Mesendoderm (in vitro differentiated cells): ENCODE measurements around the gene DNAI2.

Source experiments
- DNase-seq: peaks from one replicate; pipeline ENCODE4 v3.0.0; 2013
- H2AK5ac ChIP-seq: 2 replicates; pipeline ENCODE4 v1.6.1; 2013; ENCODE audit warnings: low read length, inconsistent platforms
- H2BK120ac ChIP-seq: 2 replicates; pipeline ENCODE4 v1.6.1; 2013; ENCODE audit warnings: low read depth, mild to moderate bottlenecking, low read length, moderate library complexity, mixed read lengths
- H2BK15ac ChIP-seq: replicated peaks from 2 replicates; pipeline ENCODE4 v1.6.1; 2013; ENCODE audit warnings: low read depth, mild to moderate bottlenecking, moderate library complexity
- H2BK5ac ChIP-seq: 2 replicates; pipeline ENCODE4 v1.6.1; 2013; ENCODE audit warnings: low read length, inconsistent platforms
- H3K18ac ChIP-seq: 2 replicates; pipeline ENCODE4 v1.6.1; 2013; ENCODE audit warnings: mild to moderate bottlenecking, low read length, mixed read lengths
- H3K23ac ChIP-seq: one replicate; pipeline ENCODE4 v1.6.1; 2013; ENCODE audit warnings: low read length
- H3K27ac ChIP-seq: 2 replicates; pipeline ENCODE4 v1.5.1; 2013; ENCODE audit warnings: low read depth, mild to moderate bottlenecking, inconsistent platforms, low read length, moderate library complexity
- H3K27me3 ChIP-seq: 2 replicates; pipeline ENCODE4 v1.6.1; 2013; ENCODE audit warnings: low read length, control low read depth, mild to moderate bottlenecking, inconsistent platforms; ENCODE audit not compliant: insufficient read depth, poor library complexity
- H3K36me3 ChIP-seq: 2 replicates; pipeline ENCODE4 v1.6.1; 2013; ENCODE audit warnings: low read length, inconsistent platforms; ENCODE audit not compliant: control insufficient read depth, insufficient read depth
- H3K4ac ChIP-seq: one replicate; pipeline ENCODE4 v1.6.1; 2013; ENCODE audit warnings: low read depth, mild to moderate bottlenecking, low read length, moderate library complexity
- H3K4me1 ChIP-seq: 2 replicates; pipeline ENCODE4 v1.6.1; 2013; ENCODE audit warnings: low read depth, low read length, inconsistent platforms; ENCODE audit not compliant: control insufficient read depth
- H3K4me2 ChIP-seq: 2 replicates; pipeline ENCODE4 v1.6.1; 2013; ENCODE audit warnings: low read length
- H3K4me3 ChIP-seq: 2 replicates; pipeline ENCODE4 v1.5.1; 2013; ENCODE audit warnings: mild to moderate bottlenecking, low read length
- H3K56ac ChIP-seq: one replicate; pipeline ENCODE4 v1.6.1; 2013; ENCODE audit warnings: low read length
- H3K79me1 ChIP-seq: 2 replicates; pipeline ENCODE4 v1.6.1; 2013; ENCODE audit warnings: low read length, inconsistent platforms
- H3K79me2 ChIP-seq: 2 replicates; pipeline ENCODE4 v1.6.1; 2013; ENCODE audit warnings: mild to moderate bottlenecking, low read length; ENCODE audit not compliant: control insufficient read depth, insufficient read depth
- H3K9ac ChIP-seq: 2 replicates; pipeline ENCODE4 v1.6.1; 2013; ENCODE audit warnings: low read length, inconsistent platforms
- H4K5ac ChIP-seq: one replicate; pipeline ENCODE4 v1.6.1; 2013; ENCODE audit warnings: low read length
- H4K8ac ChIP-seq: one replicate; pipeline ENCODE4 v1.6.1; 2013; ENCODE audit warnings: low read depth, mild to moderate bottlenecking, control low read depth, low read length, moderate library complexity
- WGBS: extraction: QIAGEN DNeasy Blood & Tissue Kit; methylation state at CpG from one replicate; pipeline ENCODE4 v1.1.7; 2013; ENCODE audit warnings: low lambda C conversion rate, missing lambda C conversion rate; ENCODE audit not compliant: insufficient coverage; ENCODE audit errors: extremely low coverage; 5-methylcytosine and 5-hydroxymethylcytosine counted together

Gene DNAI2

GRCh38 chr17:74267987-74268499 lies 6.0 kb upstream of the DNAI2 start:
- no peak overlapping the region for H3K23ac ChIP-seq
- no peak overlapping the region for H3K27ac ChIP-seq
- H3K36me3 ChIP-seq = no peaks in the 10 kb centered on the region

GRCh38 chr17:74268558-74268957 lies 5.5 kb upstream of the DNAI2 start:
- Histone ChIP-seq H3K79me2 (no peaks in the 10 kb centered on the region), H2AK5ac (no peak overlapping the region), H3K18ac (no peak overlapping the region), H4K5ac (no peak overlapping the region), H3K23ac (no peak overlapping the region), H3K4me1 (no peaks in the 10 kb centered on the region), H3K4me3 (no peak overlapping the region), H2BK120ac (no peak overlapping the region), H3K27me3 (no peaks in the 10 kb centered on the region), H4K8ac (no peak overlapping the region), H2BK5ac (no peak overlapping the region), H2BK15ac (no peak overlapping the region), H3K27ac (no peak overlapping the region), H3K79me1 (no peaks in the 10 kb centered on the region), H3K4ac (no peak overlapping the region), H3K4me2 (no peak overlapping the region), H3K9ac (no peak overlapping the region), H3K56ac (no peak overlapping the region), H3K36me3 (no peaks in the 10 kb centered on the region)
- WGBS = no CpG with 5 or more reads among the region's 8 CpGs
- DNase-seq = no peak

More at GRCh38 chr17:74267987-74268499, 6.0 kb upstream of the DNAI2 start:
- Histone ChIP-seq H3K27me3 (no peaks in the 10 kb centered on the region), H2BK120ac (no peak overlapping the region), H3K4me3 (no peak overlapping the region), H3K4me2 (no peak overlapping the region), H4K5ac (no peak overlapping the region), H3K79me2 (no peaks in the 10 kb centered on the region), H2AK5ac (no peak overlapping the region), H2BK5ac (no peak overlapping the region), H3K4ac (no peak overlapping the region), H3K18ac (no peak overlapping the region), H2BK15ac (no peak overlapping the region), H3K79me1 (no peaks in the 10 kb centered on the region), H4K8ac (no peak overlapping the region), H3K56ac (no peak overlapping the region), H3K9ac (no peak overlapping the region), H3K4me1 (no peaks in the 10 kb centered on the region)
- whole genome bisulfite sequencing = no CpG with 5 or more reads among the region's 17 CpGs
- DNase-seq = no peak

- Histone ChIP-seq H3K4ac (no peak overlapping the region), H3K27ac (no peak overlapping the region), H3K4me2 (no peak overlapping the region), H4K5ac (no peak overlapping the region), H3K56ac (no peak overlapping the region), H3K36me3 (no peaks in the 10 kb centered on the region), H2BK15ac (no peak overlapping the region), H2BK120ac (no peak overlapping the region), H3K79me1 (no peaks in the 10 kb centered on the region), H3K9ac (no peak overlapping the region), H4K8ac (no peak overlapping the region), H3K23ac (no peak overlapping the region), H2BK5ac (no peak overlapping the region), H3K4me3 (no peak overlapping the region), H2AK5ac (no peak overlapping the region), H3K18ac (no peak overlapping the region), H3K79me2 (no peaks in the 10 kb centered on the region), H3K4me1 (no peaks in the 10 kb centered on the region), H3K27me3 (no peaks in the 10 kb centered on the region)
- no CpG with 5 or more reads among the region's 10 CpGs for WGBS
- DNase-seq = no peak
These were observed 3.7 kb upstream of the DNAI2 start for GRCh38 chr17:74270333-74270732.

- Histone ChIP-seq H3K27me3 (no peaks in the 10 kb centered on the region), H3K4ac (no peak overlapping the region), H3K18ac (no peak overlapping the region), H3K27ac (no peak overlapping the region), H3K23ac (no peak overlapping the region), H4K8ac (no peak overlapping the region), H3K79me2 (no peaks in the 10 kb centered on the region), H2AK5ac (no peak overlapping the region), H3K4me2 (no peak overlapping the region), H4K5ac (no peak overlapping the region), H3K36me3 (no peaks in the 10 kb centered on the region), H3K56ac (no peak overlapping the region), H2BK5ac (no peak overlapping the region), H3K9ac (no peak overlapping the region), H3K4me1 (no peaks in the 10 kb centered on the region), H3K79me1 (no peaks in the 10 kb centered on the region), H3K4me3 (no peak overlapping the region), H2BK120ac (no peak overlapping the region), H2BK15ac (no peak overlapping the region)
- peak; percentile 50 for DNase-seq
- no CpG with 5 or more reads among the region's 3 CpGs for WGBS
These were observed 2.8 kb upstream of the DNAI2 start for GRCh38 chr17:74271281-74271680.

- Histone ChIP-seq H3K79me2 (no peaks in the 10 kb centered on the region), H3K4me2 (no peak overlapping the region), H2BK5ac (no peak overlapping the region), H4K8ac (no peak overlapping the region), H3K36me3 (no peaks in the 10 kb centered on the region), H3K9ac (no peak overlapping the region), H3K79me1 (no peaks in the 10 kb centered on the region), H2BK120ac (no peak overlapping the region), H3K4ac (no peak overlapping the region), H3K4me3 (no peak overlapping the region), H2BK15ac (no peak overlapping the region), H3K23ac (no peak overlapping the region), H3K18ac (no peak overlapping the region), H3K27me3 (no peaks in the 10 kb centered on the region), H3K27ac (no peak overlapping the region), H3K56ac (no peak overlapping the region), H3K4me1 (no peaks in the 10 kb centered on the region), H4K5ac (no peak overlapping the region), H2AK5ac (no peak overlapping the region)
- no peak for DNase-seq
- no CpG with 5 or more reads among the region's 13 CpGs for WGBS
These were observed 2.0 kb upstream of the DNAI2 start for GRCh38 chr17:74271901-74272561.

GRCh38 chr17:74272731-74273201 lies 1.3 kb upstream of the DNAI2 start:
- H4K5ac ChIP-seq = no peak overlapping the region
- no peak overlapping the region for H4K8ac ChIP-seq
- no peak overlapping the region for H2BK120ac ChIP-seq
- H3K9ac ChIP-seq = no peak overlapping the region
- H3K27ac ChIP-seq = no peak overlapping the region
- no peak overlapping the region for H2AK5ac ChIP-seq
- no peak overlapping the region for H3K56ac ChIP-seq
- H3K4me1 ChIP-seq = no peaks in the 10 kb centered on the region
- no CpG with 5 or more reads among the region's 10 CpGs for WGBS
- DNase-seq = no peak
- no peak overlapping the region for H3K23ac ChIP-seq
- H3K79me2 ChIP-seq = no peaks in the 10 kb centered on the region
- H3K18ac ChIP-seq = no peak overlapping the region
- no peaks in the 10 kb centered on the region for H3K27me3 ChIP-seq
- H3K4me3 ChIP-seq = no peak overlapping the region
- H3K36me3 ChIP-seq = no peaks in the 10 kb centered on the region
- no peak overlapping the region for H2BK15ac ChIP-seq
- no peak overlapping the region for H3K4ac ChIP-seq
- no peak overlapping the region for H3K4me2 ChIP-seq
- no peaks in the 10 kb centered on the region for H3K79me1 ChIP-seq
- no peak overlapping the region for H2BK5ac ChIP-seq
